HepG2 (cell line): ENCODE results near the gene TRERF1. TPM values are rescaled to one million over a fixed set of nuclear protein-coding genes. Genes with fewer than 3 reads are reported as not detected.

Experiments
- FIP1L1 ChIP-seq: fragments of 200-400 bp; formaldehyde crosslinking; IDR thresholded peaks from 2 replicates; pipeline ENCODE4 v1.6.1; 2018; ENCODE audit warnings: low read depth, mild to moderate bottlenecking, low read length, moderate library complexity, borderline replicate concordance; ENCODE audit not compliant: insufficient read depth
- GLI4 ChIP-seq: sonication (generic); formaldehyde crosslinking; IDR thresholded peaks from 2 replicates; pipeline ENCODE4 v1.5.1; 2020; ENCODE audit warnings: missing genetic modification reagents, mild to moderate bottlenecking, moderate library complexity, borderline replicate concordance
- HDAC6 ChIP-seq: fragments of 200-600 bp; sonication (generic); IDR thresholded peaks from 2 replicates; pipeline ENCODE4 v1.7.0; 2017; ENCODE audit warnings: mild to moderate bottlenecking, antibody characterized with exemption, low read length, low read depth
- MED8 ChIP-seq: sonication (generic); formaldehyde crosslinking; IDR thresholded peaks from 2 replicates; pipeline ENCODE4 v1.8.1; 2023; ENCODE audit warnings: mild to moderate bottlenecking, missing genetic modification reagents; ENCODE audit not compliant: insufficient replicate concordance
- NCOA2 ChIP-seq: sonication (generic); formaldehyde crosslinking; IDR thresholded peaks from 2 replicates; pipeline ENCODE4 v1.8.0; 2022; ENCODE audit warnings: inconsistent platforms
- PHB2 ChIP-seq: fragments of 450-650 bp; IDR thresholded peaks from 2 replicates; pipeline ENCODE4 v1.6.1; 2018; ENCODE audit not compliant: partially characterized antibody
- SAFB2 ChIP-seq: sonication (generic); formaldehyde crosslinking; IDR thresholded peaks from 2 replicates; pipeline ENCODE4 v1.5.1; 2020; ENCODE audit warnings: missing genetic modification reagents, low read depth, mild to moderate bottlenecking, borderline replicate concordance
- SALL2 ChIP-seq: sonication (generic); formaldehyde crosslinking; IDR thresholded peaks from 2 replicates; pipeline ENCODE4 v1.8.1; 2023; ENCODE audit warnings: mild to moderate bottlenecking, missing genetic modification reagents, inconsistent platforms
- SETDB1 ChIP-seq: sonication (generic); formaldehyde crosslinking; IDR thresholded peaks from 2 replicates; pipeline ENCODE4 v1.5.1; 2020; ENCODE audit warnings: missing genetic modification reagents, mild to moderate bottlenecking, borderline replicate concordance
- SIN3A ChIP-seq: IDR thresholded peaks from 2 replicates; pipeline ENCODE4 v1.6.1; 2011; ENCODE audit warnings: low read depth, mild to moderate bottlenecking, control low read depth, low read length, borderline replicate concordance
- SP140L ChIP-seq: sonication (generic); formaldehyde crosslinking; IDR thresholded peaks from 2 replicates; pipeline ENCODE4 v1.4.0; 2020; ENCODE audit warnings: missing genetic modification reagents, borderline replicate concordance
- TCF7L2 ChIP-seq: IDR thresholded peaks from 2 replicates; pipeline ENCODE4 v1.6.1; 2011; ENCODE audit warnings: mild to moderate bottlenecking, low read depth, low read length, moderate library complexity
- TOE1 ChIP-seq: sonication (generic); formaldehyde crosslinking; IDR thresholded peaks from 2 replicates; pipeline ENCODE4 v1.4.0; 2020; ENCODE audit warnings: mild to moderate bottlenecking, missing genetic modification reagents
- ZMAT3 ChIP-seq: sonication (generic); formaldehyde crosslinking; conservative IDR thresholded peaks from 2 replicates; pipeline ENCODE4 v1.7.0; 2021; ENCODE audit warnings: missing genetic modification reagents
- ZNF142 ChIP-seq: sonication (generic); formaldehyde crosslinking; IDR thresholded peaks from 2 replicates; pipeline ENCODE4 v1.4.0; 2020; ENCODE audit warnings: missing genetic modification reagents
- ZNF20 ChIP-seq: sonication (generic); formaldehyde crosslinking; IDR thresholded peaks from 2 replicates; pipeline ENCODE4 v1.4.0; 2020; ENCODE audit warnings: mild to moderate bottlenecking, moderate library complexity, missing genetic modification reagents
- ZNF30 ChIP-seq: sonication (generic); formaldehyde crosslinking; IDR thresholded peaks from 2 replicates; pipeline ENCODE4 v1.5.0; 2020; ENCODE audit warnings: mild to moderate bottlenecking, missing genetic modification reagents
- ZNF430 ChIP-seq: sonication (generic); formaldehyde crosslinking; IDR thresholded peaks from 2 replicates; pipeline ENCODE4 v1.9.0; 2021; ENCODE audit warnings: mild to moderate bottlenecking, missing genetic modification reagents
- polyA plus RNA-seq, 8 experiments: library from polyadenylated mRNA; depleted of rRNA in 3 of 8; stranded (reverse) in 7 of 8; unstranded in 1 of 8; fragments of >200 nt; fragmentation: Illumina TruSeq in 4 of 8; extraction: Trizol in 4 of 8; gene quantifications; 2 replicates each; pipeline versions ENCODE4 v1.2.1 to v1.2.3, GENCODE V29; 2011 to 2016; ENCODE audit warnings: low read depth in 4 of 8, missing spikeins in 1 of 8, mixed read lengths in 1 of 8; ENCODE audit not compliant: insufficient read depth in 1 of 8
- total RNA-seq, 5 experiments: library from RNA; depleted of rRNA; stranded (reverse); fragments of >200 nt; fragmentation: Illumina TruSeq; extraction: Trizol; gene quantifications; 2 replicates each; pipeline ENCODE4 v1.2.3, GENCODE V29; 2016; ENCODE audit warnings: low read depth in 1 of 5
- TF ChIP-seq, protein P1 (sequence below): sonication (generic); formaldehyde crosslinking; IDR thresholded peaks from 2 replicates; pipeline ENCODE4 v1.5.0; 2020; ENCODE audit warnings: mild to moderate bottlenecking, missing genetic modification reagents
- TF ChIP-seq, protein P2 (sequence below): fragments of 450-650 bp; IDR thresholded peaks from 2 replicates; pipeline ENCODE4 v1.6.1; 2017

Gene TRERF1
- total and polyA plus RNA-seq, 2 of the 13 experiments (the other 11 are each of a cell fraction or from before 2014, with no cell fraction given): 0.02 TPM; not detected in 1

DNA sequence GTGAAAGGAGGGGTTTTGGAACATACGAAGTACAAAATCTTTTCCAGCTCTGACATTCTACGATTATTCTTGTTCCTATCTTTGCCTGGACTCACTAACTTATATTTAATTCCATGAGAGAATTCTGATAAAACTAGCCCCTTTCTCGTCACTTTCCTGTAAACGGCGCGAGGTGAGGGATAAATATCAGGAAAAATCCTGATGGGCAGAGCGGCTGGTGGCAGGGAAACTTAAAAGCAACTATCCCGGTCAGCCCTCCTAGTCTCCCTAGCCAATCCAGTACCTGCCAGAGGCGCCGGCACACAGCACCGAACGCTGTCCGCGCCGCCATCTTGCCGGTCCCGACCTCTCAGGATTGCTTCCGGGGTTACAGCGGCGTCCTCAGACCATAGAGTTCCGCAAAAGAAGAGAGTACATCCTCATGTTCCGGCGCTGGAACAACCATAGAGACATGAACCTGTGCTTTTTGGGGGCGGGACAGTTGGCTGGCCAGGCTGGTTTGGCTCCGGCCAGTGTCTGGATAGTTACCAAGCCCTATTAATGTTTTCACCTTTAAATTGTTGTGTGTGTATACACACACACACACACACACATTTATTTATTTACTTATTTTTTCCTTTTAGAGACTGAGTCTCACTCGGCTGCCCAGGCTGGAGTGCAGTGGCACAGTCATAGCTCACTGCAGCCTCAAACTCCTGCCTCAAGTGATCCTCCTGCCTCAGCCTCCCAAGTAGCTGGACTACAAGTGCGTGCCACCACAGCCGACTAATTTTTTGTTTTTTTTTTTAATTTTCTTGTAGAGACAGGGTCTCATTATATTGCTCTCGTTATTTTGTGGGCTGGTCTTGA is 234.0 kb downstream of the TRERF1 start, which contains the start of gene MRPS10 (continued):
- TF ChIP-seq ZNF142 (CRISPR knock-in tag) (no peak), SALL2 (CRISPR knock-in tag) (peak; percentile 75), TOE1 (CRISPR knock-in tag) (no peak), PHB2 (no peak), ZNF20 (CRISPR knock-in tag) (peak; percentile 88), HDAC6 (no peak), NCOA2 (CRISPR knock-in tag) (peak; percentile 65), GLI4 (CRISPR knock-in tag) (no peak), MED8 (CRISPR knock-in tag) (peak; percentile 81), FIP1L1 (no peak), ZNF430 (no peak), ZMAT3 (CRISPR knock-in tag) (no peak), SIN3A (peak; percentile 91; the same call in 1 of the 2 replicates), SETDB1 (CRISPR knock-in tag) (no peak; the same call in 1 of the 2 replicates), ZNF30 (CRISPR knock-in tag) (no peak), SAFB2 (CRISPR knock-in tag) (no peak), SP140L (CRISPR knock-in tag) (peak; percentile 81; the same call in 1 of the 2 replicates), TCF7L2 (no peak)
- TF ChIP-seq, protein P1, sequence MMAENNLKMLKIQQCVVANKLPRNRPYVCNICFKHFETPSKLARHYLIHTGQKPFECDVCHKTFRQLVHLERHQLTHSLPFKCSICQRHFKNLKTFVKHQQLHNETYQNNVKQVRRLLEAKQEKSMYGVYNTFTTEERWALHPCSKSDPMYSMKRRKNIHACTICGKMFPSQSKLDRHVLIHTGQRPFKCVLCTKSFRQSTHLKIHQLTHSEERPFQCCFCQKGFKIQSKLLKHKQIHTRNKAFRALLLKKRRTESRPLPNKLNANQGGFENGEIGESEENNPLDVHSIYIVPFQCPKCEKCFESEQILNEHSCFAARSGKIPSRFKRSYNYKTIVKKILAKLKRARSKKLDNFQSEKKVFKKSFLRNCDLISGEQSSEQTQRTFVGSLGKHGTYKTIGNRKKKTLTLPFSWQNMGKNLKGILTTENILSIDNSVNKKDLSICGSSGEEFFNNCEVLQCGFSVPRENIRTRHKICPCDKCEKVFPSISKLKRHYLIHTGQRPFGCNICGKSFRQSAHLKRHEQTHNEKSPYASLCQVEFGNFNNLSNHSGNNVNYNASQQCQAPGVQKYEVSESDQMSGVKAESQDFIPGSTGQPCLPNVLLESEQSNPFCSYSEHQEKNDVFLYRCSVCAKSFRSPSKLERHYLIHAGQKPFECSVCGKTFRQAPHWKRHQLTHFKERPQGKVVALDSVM (CRISPR knock-in tag): peak; percentile 99
- TF ChIP-seq, protein P2, sequence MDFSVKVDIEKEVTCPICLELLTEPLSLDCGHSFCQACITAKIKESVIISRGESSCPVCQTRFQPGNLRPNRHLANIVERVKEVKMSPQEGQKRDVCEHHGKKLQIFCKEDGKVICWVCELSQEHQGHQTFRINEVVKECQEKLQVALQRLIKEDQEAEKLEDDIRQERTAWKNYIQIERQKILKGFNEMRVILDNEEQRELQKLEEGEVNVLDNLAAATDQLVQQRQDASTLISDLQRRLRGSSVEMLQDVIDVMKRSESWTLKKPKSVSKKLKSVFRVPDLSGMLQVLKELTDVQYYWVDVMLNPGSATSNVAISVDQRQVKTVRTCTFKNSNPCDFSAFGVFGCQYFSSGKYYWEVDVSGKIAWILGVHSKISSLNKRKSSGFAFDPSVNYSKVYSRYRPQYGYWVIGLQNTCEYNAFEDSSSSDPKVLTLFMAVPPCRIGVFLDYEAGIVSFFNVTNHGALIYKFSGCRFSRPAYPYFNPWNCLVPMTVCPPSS: no peak
